SK-N-SH (cell line): ENCODE data around the gene TRPM2. TPM values are rescaled to one million over a fixed set of nuclear protein-coding genes. Genes with fewer than 3 reads are reported as not detected.

ENCODE experiments used
- CTCF ChIA-PET: fragments of 300-600, 350-600 bp; formaldehyde crosslinking; extraction: SDS; loops from one replicate; lab custom pipeline; 2021; lab: Yijun Ruan, JAX
- POLR2A ChIA-PET: fragments of 350-600 bp; sonication (Branson Sonifier 250); formaldehyde crosslinking; extraction: SDS; loops from one replicate; lab custom pipeline; 2020; ENCODE audit warnings: antibody characterized with exemption, inconsistent platforms; lab: Yijun Ruan, JAX
- DNase-seq: peaks from one replicate; pipeline ENCODE4 v3.0.0; 2012
- H2AFZ ChIP-seq: fragments of 200-600 bp; sonication (generic); 2 replicates; pipeline ENCODE4 v1.8.1; 2016; ENCODE audit warnings: antibody characterized with exemption, mild to moderate bottlenecking, low read depth
- H3F3A ChIP-seq: fragments of 200-600 bp; sonication (generic); replicated peaks from 2 replicates; pipeline ENCODE3; 2016; ENCODE audit warnings: antibody characterized with exemption, mild to moderate bottlenecking; ENCODE audit not compliant: insufficient read depth
- H3K27ac ChIP-seq, 2 experiments: fragments of 200-500 bp in 1 of 2; fragments of 200-600 bp in 1 of 2; sonication (Bioruptor generic) in 1 of 2; sonication (generic), shearing (Covaris generic) in 1 of 2; 2 replicates each; pipeline versions ENCODE4 v1.5.1 to v1.6.1; 2014 to 2016; ENCODE audit warnings: low read depth in 2 of 2, inconsistent platforms in 1 of 2, low read length in 1 of 2, mild to moderate bottlenecking in 1 of 2, mixed read lengths in 1 of 2
- H3K27me3 ChIP-seq: fragments of 200-600 bp; sonication (generic), shearing (Covaris generic); 2 replicates; pipeline ENCODE4 v1.6.1; 2016; ENCODE audit warnings: mixed run types; ENCODE audit not compliant: insufficient read depth
- H3K36me3 ChIP-seq, 2 experiments: fragments of 200-500 bp in 1 of 2; fragments of 200-600 bp in 1 of 2; sonication (Bioruptor generic) in 1 of 2; sonication (generic) in 1 of 2; replicated peaks in 1 of 2; 2 replicates each; pipeline versions ENCODE3 to v1.5.1; 2014 to 2016; ENCODE audit warnings: low read length in 1 of 2, mild to moderate bottlenecking in 1 of 2; ENCODE audit not compliant: insufficient read depth in 2 of 2, control insufficient read depth in 1 of 2
- H3K4me1 ChIP-seq, 2 experiments: fragments of 200-500 bp in 1 of 2; fragments of 200-600 bp in 1 of 2; sonication (Bioruptor generic) in 1 of 2; sonication (generic), shearing (Covaris generic) in 1 of 2; 2 replicates each; pipeline versions ENCODE4 v1.5.1 to v1.6.1; 2014 to 2016; ENCODE audit warnings: low read depth in 1 of 2, low read length in 1 of 2, mixed run types in 1 of 2; ENCODE audit not compliant: insufficient read depth in 2 of 2, control insufficient read depth in 1 of 2
- H3K4me2 ChIP-seq: fragments of 200-600 bp; sonication (generic), shearing (Covaris generic); 2 replicates; pipeline ENCODE4 v1.6.1; 2017; ENCODE audit warnings: mixed run types
- H3K4me3 ChIP-seq, 2 experiments: fragments of 200-500 bp in 1 of 2; fragments of 200-600 bp in 1 of 2; sonication (Bioruptor generic) in 1 of 2; sonication (generic), shearing (Covaris generic) in 1 of 2; 2 replicates each; pipeline versions ENCODE4 v1.5.1 to v1.8.1; 2014 to 2016; ENCODE audit warnings: low read depth in 2 of 2, inconsistent platforms in 1 of 2, low read length in 1 of 2, mild to moderate bottlenecking in 1 of 2, mixed read lengths in 1 of 2, moderate library complexity in 1 of 2
- H3K79me2 ChIP-seq: fragments of 200-600 bp; sonication (generic); 2 replicates; pipeline ENCODE4 v1.8.1; 2017; ENCODE audit warnings: mild to moderate bottlenecking; ENCODE audit not compliant: insufficient read depth
- H3K9ac ChIP-seq: fragments of 200-600 bp; sonication (generic); 2 replicates; pipeline ENCODE4 v1.6.1; 2017; ENCODE audit warnings: mixed run types
- H3K9me2 ChIP-seq: fragments of 200-600 bp; sonication (generic); 2 replicates; pipeline ENCODE4 v1.6.1; 2017; ENCODE audit warnings: mixed run types
- H3K9me3 ChIP-seq: fragments of 200-600 bp; sonication (generic); 2 replicates; pipeline ENCODE4 v1.6.1; 2017; ENCODE audit warnings: mixed run types, mild to moderate bottlenecking, moderate library complexity
- H4K20me1 ChIP-seq: fragments of 200-600 bp; sonication (generic); 2 replicates; pipeline ENCODE4 v1.6.1; 2017; ENCODE audit warnings: mild to moderate bottlenecking, mixed run types; ENCODE audit not compliant: insufficient read depth
- ELF1 ChIP-seq: IDR thresholded peaks from 2 replicates; pipeline ENCODE4 v1.4.0; 2012
- EP300 ChIP-seq, 2 experiments: IDR thresholded peaks; 2 replicates each; pipeline versions ENCODE4 v1.4.0 to v1.6.1; 2012; ENCODE audit warnings: borderline replicate concordance in 1 of 2, low read depth in 1 of 2, low read length in 1 of 2
- FOSL2 ChIP-seq: IDR thresholded peaks from 2 replicates; pipeline ENCODE4 v1.4.0; 2012; ENCODE audit warnings: low read depth, mild to moderate bottlenecking, moderate library complexity, borderline replicate concordance
- FOXM1 ChIP-seq: IDR thresholded peaks from 2 replicates; pipeline ENCODE4 v1.4.0; 2012; ENCODE audit warnings: low read depth, mild to moderate bottlenecking
- GABPA ChIP-seq: IDR thresholded peaks from 2 replicates; pipeline ENCODE4 v1.4.0; 2012; ENCODE audit warnings: low read depth, mild to moderate bottlenecking
- GATA2 ChIP-seq: sonication (generic); formaldehyde crosslinking; IDR thresholded peaks from 2 replicates; pipeline ENCODE4 v1.5.0; 2020; ENCODE audit warnings: mild to moderate bottlenecking, missing genetic modification reagents
- MAX ChIP-seq: IDR thresholded peaks from 2 replicates; pipeline ENCODE4 v1.4.0; 2012; ENCODE audit warnings: low read depth
- MEF2A ChIP-seq: IDR thresholded peaks from 2 replicates; pipeline ENCODE4 v1.4.0; 2012; ENCODE audit warnings: low read depth, borderline replicate concordance
- MXI1 ChIP-seq: IDR thresholded peaks from 2 replicates; pipeline ENCODE4 v1.6.1; 2012; ENCODE audit warnings: mild to moderate bottlenecking, low read depth, low read length, improper control_type of control experiment
- NFIC ChIP-seq: IDR thresholded peaks from 2 replicates; pipeline ENCODE4 v1.4.0; 2012; ENCODE audit warnings: borderline replicate concordance
- POLR2AphosphoS5 ChIP-seq: IDR thresholded peaks from 2 replicates; pipeline ENCODE4 v1.6.1; 2012; ENCODE audit warnings: low read depth, low read length
- RCOR1 ChIP-seq: fragments of 150-350 bp; IDR thresholded peaks from 2 replicates; pipeline ENCODE4 v1.6.1; 2017; ENCODE audit warnings: antibody characterized with exemption, low read length
- RFX5 ChIP-seq: IDR thresholded peaks from 2 replicates; pipeline ENCODE4 v1.6.1; 2012; ENCODE audit warnings: mild to moderate bottlenecking, improper control_type of control experiment, low read length
- RXRA ChIP-seq: IDR thresholded peaks from 2 replicates; pipeline ENCODE4 v1.4.0; 2012; ENCODE audit warnings: low read depth, mild to moderate bottlenecking, borderline replicate concordance
- SMC3 ChIP-seq: IDR thresholded peaks from 2 replicates; pipeline ENCODE4 v1.6.1; 2012; ENCODE audit warnings: low read depth, low read length, improper control_type of control experiment
- TCF12 ChIP-seq: IDR thresholded peaks from 2 replicates; pipeline ENCODE4 v1.4.0; 2012
- WGBS: methylation state at CpG from one replicate; pipeline ENCODE4 v1.1.6; 2017; ENCODE audit warnings: low lambda C conversion rate; 5-methylcytosine and 5-hydroxymethylcytosine counted together
- polyA plus RNA-seq, 3 experiments: library from polyadenylated mRNA; depleted of rRNA; stranded (reverse); fragments of >200 nt; gene quantifications; 2 replicates each; pipeline ENCODE4 v1.2.3, GENCODE V29; 2012
- TF ChIP-seq, protein P1 (sequence below): IDR thresholded peaks from 2 replicates; pipeline ENCODE4 v1.4.0; 2012; ENCODE audit warnings: low read depth, borderline replicate concordance
- TF ChIP-seq, protein P2 (sequence below): IDR thresholded peaks from 2 replicates; pipeline ENCODE4 v1.6.1; 2012; ENCODE audit warnings: mild to moderate bottlenecking, low read depth, low read length, moderate library complexity
- TF ChIP-seq, protein P3 (sequence below): fragments of 150-350 bp; IDR thresholded peaks from 2 replicates; pipeline ENCODE4 v1.6.1; 2016; ENCODE audit warnings: mild to moderate bottlenecking, low read depth, low read length

Gene TRPM2
- polyA plus RNA-seq, 1 of the 3 experiments (the other 2 are of a cell fraction), result not detected

- TF ChIP-seq NFIC (no peak), MAX (no peak)
Observed at GRCh38 chr21:44370786-44371410, 17.5 kb downstream of the TRPM2 start (continued).

GRCh38 chr21:44371596-44371995, 18.2 kb downstream of the TRPM2 start:
- no peak overlapping the region for H3K27ac ChIP-seq
- ChIA-PET CTCF (interaction anchor here (0.7 to 1.1 kb wide), 2 partner anchors 67 to 85 kb away, joined by 3 read pairs; no protein-coding TSS in a partner anchor), POLR2A (no interaction called here)
- DNase-seq, result no peak
- H3K79me2 ChIP-seq, result no peaks in the 10 kb centered on the region
- WGBS, result 80% methylated on average over 6 of the region's 6 CpGs
- TF ChIP-seq POLR2AphosphoS5 (no peak), RCOR1 (no peak), RFX5 (no peak), GATA2 (CRISPR knock-in tag) (no peak), SMC3 (no peak), FOXM1 (no peak), EP300 (IDR thresholded peaks at IDR 0.05; ENCODE audit: borderline replicate concordance in 1 of 2, low read depth in 1 of 2, low read length in 1 of 2) (no peak), TCF12 (no peak), ELF1 (no peak), MXI1 (no peak), MAX (no peak), RXRA (no peak), FOSL2 (no peak), GABPA (no peak), MEF2A (no peak)
- TF ChIP-seq, protein P1, sequence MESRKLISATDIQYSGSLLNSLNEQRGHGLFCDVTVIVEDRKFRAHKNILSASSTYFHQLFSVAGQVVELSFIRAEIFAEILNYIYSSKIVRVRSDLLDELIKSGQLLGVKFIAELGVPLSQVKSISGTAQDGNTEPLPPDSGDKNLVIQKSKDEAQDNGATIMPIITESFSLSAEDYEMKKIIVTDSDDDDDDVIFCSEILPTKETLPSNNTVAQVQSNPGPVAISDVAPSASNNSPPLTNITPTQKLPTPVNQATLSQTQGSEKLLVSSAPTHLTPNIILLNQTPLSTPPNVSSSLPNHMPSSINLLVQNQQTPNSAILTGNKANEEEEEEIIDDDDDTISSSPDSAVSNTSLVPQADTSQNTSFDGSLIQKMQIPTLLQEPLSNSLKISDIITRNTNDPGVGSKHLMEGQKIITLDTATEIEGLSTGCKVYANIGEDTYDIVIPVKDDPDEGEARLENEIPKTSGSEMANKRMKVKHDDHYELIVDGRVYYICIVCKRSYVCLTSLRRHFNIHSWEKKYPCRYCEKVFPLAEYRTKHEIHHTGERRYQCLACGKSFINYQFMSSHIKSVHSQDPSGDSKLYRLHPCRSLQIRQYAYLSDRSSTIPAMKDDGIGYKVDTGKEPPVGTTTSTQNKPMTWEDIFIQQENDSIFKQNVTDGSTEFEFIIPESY, result no peak
- TF ChIP-seq, protein P2, sequence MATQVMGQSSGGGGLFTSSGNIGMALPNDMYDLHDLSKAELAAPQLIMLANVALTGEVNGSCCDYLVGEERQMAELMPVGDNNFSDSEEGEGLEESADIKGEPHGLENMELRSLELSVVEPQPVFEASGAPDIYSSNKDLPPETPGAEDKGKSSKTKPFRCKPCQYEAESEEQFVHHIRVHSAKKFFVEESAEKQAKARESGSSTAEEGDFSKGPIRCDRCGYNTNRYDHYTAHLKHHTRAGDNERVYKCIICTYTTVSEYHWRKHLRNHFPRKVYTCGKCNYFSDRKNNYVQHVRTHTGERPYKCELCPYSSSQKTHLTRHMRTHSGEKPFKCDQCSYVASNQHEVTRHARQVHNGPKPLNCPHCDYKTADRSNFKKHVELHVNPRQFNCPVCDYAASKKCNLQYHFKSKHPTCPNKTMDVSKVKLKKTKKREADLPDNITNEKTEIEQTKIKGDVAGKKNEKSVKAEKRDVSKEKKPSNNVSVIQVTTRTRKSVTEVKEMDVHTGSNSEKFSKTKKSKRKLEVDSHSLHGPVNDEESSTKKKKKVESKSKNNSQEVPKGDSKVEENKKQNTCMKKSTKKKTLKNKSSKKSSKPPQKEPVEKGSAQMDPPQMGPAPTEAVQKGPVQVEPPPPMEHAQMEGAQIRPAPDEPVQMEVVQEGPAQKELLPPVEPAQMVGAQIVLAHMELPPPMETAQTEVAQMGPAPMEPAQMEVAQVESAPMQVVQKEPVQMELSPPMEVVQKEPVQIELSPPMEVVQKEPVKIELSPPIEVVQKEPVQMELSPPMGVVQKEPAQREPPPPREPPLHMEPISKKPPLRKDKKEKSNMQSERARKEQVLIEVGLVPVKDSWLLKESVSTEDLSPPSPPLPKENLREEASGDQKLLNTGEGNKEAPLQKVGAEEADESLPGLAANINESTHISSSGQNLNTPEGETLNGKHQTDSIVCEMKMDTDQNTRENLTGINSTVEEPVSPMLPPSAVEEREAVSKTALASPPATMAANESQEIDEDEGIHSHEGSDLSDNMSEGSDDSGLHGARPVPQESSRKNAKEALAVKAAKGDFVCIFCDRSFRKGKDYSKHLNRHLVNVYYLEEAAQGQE, result no peak
- TF ChIP-seq, protein P3, sequence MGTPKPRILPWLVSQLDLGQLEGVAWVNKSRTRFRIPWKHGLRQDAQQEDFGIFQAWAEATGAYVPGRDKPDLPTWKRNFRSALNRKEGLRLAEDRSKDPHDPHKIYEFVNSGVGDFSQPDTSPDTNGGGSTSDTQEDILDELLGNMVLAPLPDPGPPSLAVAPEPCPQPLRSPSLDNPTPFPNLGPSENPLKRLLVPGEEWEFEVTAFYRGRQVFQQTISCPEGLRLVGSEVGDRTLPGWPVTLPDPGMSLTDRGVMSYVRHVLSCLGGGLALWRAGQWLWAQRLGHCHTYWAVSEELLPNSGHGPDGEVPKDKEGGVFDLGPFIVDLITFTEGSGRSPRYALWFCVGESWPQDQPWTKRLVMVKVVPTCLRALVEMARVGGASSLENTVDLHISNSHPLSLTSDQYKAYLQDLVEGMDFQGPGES, result no peak
- no peak overlapping the region for H3K4me3 ChIP-seq
- no peaks in the 10 kb centered on the region for H3K36me3 ChIP-seq
- H3K9ac ChIP-seq, result no peak overlapping the region
- no peaks in the 10 kb centered on the region for H4K20me1 ChIP-seq
- no peak overlapping the region for H2AFZ ChIP-seq
- no peaks in the 10 kb centered on the region for H3F3A ChIP-seq
- peaks cover 74% of the 10 kb centered on the region for H3K27me3 ChIP-seq
- no peaks in the 10 kb centered on the region for H3K9me3 ChIP-seq
- no peak overlapping the region for H3K4me2 ChIP-seq
- H3K4me1 ChIP-seq, result peaks cover 0 to 7% of the 10 kb centered on the region in 2 experiments; a peak in 1 of 4 replicates
- no peaks in the 10 kb centered on the region for H3K9me2 ChIP-seq
